ENCODE results near the gene ZSWIM1. TPM values are rescaled to one million over a fixed set of nuclear protein-coding genes. Genes with fewer than 3 reads are reported as not detected.

Gene ZSWIM1
- total and polyA plus RNA-seq, 2 of the 13 experiments (the other 11 are each of a cell fraction or from before 2014, with no cell fraction given): 9.5 to 11.7 TPM

DNA sequence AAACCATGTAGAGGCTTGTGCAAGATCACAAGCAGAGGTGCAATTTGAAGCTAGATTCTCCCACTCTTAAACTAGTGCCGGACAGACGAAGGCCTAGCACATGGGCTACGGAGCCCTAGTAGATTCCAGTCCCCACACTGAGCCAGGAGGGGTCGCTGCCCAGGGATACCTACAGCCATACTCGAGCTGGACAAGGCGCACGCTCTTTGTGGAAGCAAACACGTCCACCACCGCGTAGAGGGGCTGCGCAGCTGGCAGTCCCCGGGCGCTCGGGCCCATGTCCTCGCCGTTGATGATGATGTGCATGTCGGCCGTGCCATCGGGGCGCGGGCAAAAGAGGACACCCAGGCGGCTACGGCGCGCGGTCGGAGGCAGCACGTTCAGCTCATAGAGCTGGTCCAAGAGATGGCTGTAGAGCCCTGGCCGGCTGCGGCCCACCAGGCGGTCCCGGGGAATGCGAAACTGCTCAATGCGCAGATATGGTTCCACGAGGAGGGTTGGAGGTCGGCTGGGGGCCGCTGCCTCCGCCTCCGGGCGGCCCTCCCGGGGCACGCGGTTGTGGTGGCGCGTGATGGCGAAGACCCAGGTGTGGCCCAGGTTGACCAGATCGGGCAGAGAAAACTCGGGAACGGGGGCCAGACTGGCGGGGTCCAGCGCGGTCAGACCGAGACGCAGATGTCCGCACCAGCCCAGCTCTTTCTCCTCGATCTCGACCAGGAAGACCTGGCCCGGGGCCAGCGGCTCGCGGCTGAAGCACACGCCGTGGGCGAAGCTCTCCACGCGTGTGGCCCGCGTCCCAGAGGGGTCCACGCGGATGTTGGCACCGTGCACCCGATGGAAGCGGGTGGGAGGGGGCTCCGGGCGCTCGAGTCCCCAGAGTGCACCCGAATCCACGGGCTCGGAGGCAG, 9.3 kb downstream of the ZSWIM1 start:
- Histone ChIP-seq H3K9me3 (ENCODE audit: low read length) (no peaks in the 10 kb centered on the region), H4K20me1 (ENCODE audit: insufficient read depth, low read length) (no peaks in the 10 kb centered on the region), H3K27me3 (ENCODE audit: control insufficient read depth in 1 of 2, insufficient read depth in 2 of 2, low read length in 2 of 2) (no peaks in the 10 kb centered on the region), H3K4me1 (ENCODE audit: insufficient read depth, low read length) (peaks cover 45% of the 10 kb centered on the region), H3K79me2 (ENCODE audit: insufficient read depth, low read length) (peaks cover 32% of the 10 kb centered on the region), H3K9ac (ENCODE audit: insufficient read depth, low read depth, low read length) (peak overlapping the region; percentile 87), H3K36me3 (replicated peaks in 1 of 2; ENCODE audit: control insufficient read depth in 1 of 2, insufficient read depth in 2 of 2, low read length in 2 of 2) (peaks cover 26 to 47% of the 10 kb centered on the region in 2 experiments), H3K4me2 (ENCODE audit: low read depth, low read length) (peak overlapping the region; percentile 85), H3K27ac (ENCODE audit: extremely low read length, insufficient read depth, low read length) (peak overlapping the region; percentile 87), H2AFZ (ENCODE audit: low read length) (no peak overlapping the region), H3K4me3 (replicated peaks in 1 of 3; ENCODE audit: insufficient read depth in 1 of 3, low read depth in 2 of 3, low read length in 3 of 3) (peak overlapping the region; percentile 86 to 98 (median 96))
- CTCF ChIA-PET (ENCODE audit: low intra/inter-chr PET ratio, low total read pairs): interaction anchor here (1.2 to 2.6 kb wide), 5 partner anchors 43 to 91 kb away, joined by 3 to 19 read pairs (median 3); partner anchors contain the start of gene ZNF335
- POLR2A ChIA-PET: interaction anchor here (0.7 to 8.1 kb wide), 28 partner anchors 9 to 98 kb away, joined by 3 to 164 read pairs (median 8); partner anchors contain the start of genes ACOT8, DNTTIP1, PCIF1 and PLTP
- intact Hi-C loops (cut with micrococcal nuclease; ENCODE audit: unreplicated experiment) (loop anchor here (1.0 to 2.0 kb wide), 6 partner anchors 34 to 73 kb away; partner anchors contain the start of genes ACOT8, PCIF1, SNX21 and ZSWIM3), in situ Hi-C loops (cut with HindIII; ENCODE audit: extremely low pct_ligation_motif_present, low pct_unique_long_range_greater_than_20kb) (loop anchor here (5.0 kb wide), 2 partner anchors 42 to 72 kb away; partner anchors contain the start of gene PCIF1)
- peak; percentile 78 for FAIRE-seq
- 42% methylated on average over 60 of the region's 79 CpGs for WGBS (ENCODE audit: low lambda C conversion rate)
- peak; percentile 92 for DNase-seq (ENCODE audit: low spot score)
- peak; percentile 87 for ATAC-seq
- BruUV-seq (replicated peaks): TSS peak; percentile 70
- TF ChIP-seq, protein P1, sequence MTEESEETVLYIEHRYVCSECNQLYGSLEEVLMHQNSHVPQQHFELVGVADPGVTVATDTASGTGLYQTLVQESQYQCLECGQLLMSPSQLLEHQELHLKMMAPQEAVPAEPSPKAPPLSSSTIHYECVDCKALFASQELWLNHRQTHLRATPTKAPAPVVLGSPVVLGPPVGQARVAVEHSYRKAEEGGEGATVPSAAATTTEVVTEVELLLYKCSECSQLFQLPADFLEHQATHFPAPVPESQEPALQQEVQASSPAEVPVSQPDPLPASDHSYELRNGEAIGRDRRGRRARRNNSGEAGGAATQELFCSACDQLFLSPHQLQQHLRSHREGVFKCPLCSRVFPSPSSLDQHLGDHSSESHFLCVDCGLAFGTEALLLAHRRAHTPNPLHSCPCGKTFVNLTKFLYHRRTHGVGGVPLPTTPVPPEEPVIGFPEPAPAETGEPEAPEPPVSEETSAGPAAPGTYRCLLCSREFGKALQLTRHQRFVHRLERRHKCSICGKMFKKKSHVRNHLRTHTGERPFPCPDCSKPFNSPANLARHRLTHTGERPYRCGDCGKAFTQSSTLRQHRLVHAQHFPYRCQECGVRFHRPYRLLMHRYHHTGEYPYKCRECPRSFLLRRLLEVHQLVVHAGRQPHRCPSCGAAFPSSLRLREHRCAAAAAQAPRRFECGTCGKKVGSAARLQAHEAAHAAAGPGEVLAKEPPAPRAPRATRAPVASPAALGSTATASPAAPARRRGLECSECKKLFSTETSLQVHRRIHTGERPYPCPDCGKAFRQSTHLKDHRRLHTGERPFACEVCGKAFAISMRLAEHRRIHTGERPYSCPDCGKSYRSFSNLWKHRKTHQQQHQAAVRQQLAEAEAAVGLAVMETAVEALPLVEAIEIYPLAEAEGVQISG (CRISPR knock-in tag; IDR thresholded peaks at IDR 0.05): peak; percentile 93
- TF ChIP-seq KLF9 (CRISPR knock-in tag; IDR thresholded peaks at IDR 0.05; ENCODE audit: low read depth): peak; percentile 87
- no peak for TF ChIP-seq ZNF101 (CRISPR knock-in tag; IDR thresholded peaks at IDR 0.05; ENCODE audit: borderline replicate concordance, low read depth)
- TF ChIP-seq HHEX (CRISPR knock-in tag; IDR thresholded peaks at IDR 0.05): no peak
- TF ChIP-seq ZSCAN25 (CRISPR knock-in tag; IDR thresholded peaks at IDR 0.05): peak; percentile 77; the same call in 1 of the 2 replicates
- TF ChIP-seq HNRNPK (IDR thresholded peaks at IDR 0.05; ENCODE audit: low read depth, low read length, poor library complexity, severe bottlenecking): no peak
- TF ChIP-seq ZNF350 (CRISPR knock-in tag; IDR thresholded peaks at IDR 0.05; ENCODE audit: borderline replicate concordance, low read depth): 0 out of 2 replicates have a peak, but pooled peaks have one; percentile 29
- no peak for TF ChIP-seq ZSCAN30 (CRISPR knock-in tag; IDR thresholded peaks at IDR 0.05)
- TF ChIP-seq TOE1 (CRISPR knock-in tag; IDR thresholded peaks at IDR 0.05): peak; percentile 86; the same call in 1 of the 2 replicates
- peak; percentile 45; the same call in 1 of the 2 replicates for TF ChIP-seq RCOR2 (CRISPR knock-in tag; IDR thresholded peaks at IDR 0.05)
- TF ChIP-seq, protein P2, sequence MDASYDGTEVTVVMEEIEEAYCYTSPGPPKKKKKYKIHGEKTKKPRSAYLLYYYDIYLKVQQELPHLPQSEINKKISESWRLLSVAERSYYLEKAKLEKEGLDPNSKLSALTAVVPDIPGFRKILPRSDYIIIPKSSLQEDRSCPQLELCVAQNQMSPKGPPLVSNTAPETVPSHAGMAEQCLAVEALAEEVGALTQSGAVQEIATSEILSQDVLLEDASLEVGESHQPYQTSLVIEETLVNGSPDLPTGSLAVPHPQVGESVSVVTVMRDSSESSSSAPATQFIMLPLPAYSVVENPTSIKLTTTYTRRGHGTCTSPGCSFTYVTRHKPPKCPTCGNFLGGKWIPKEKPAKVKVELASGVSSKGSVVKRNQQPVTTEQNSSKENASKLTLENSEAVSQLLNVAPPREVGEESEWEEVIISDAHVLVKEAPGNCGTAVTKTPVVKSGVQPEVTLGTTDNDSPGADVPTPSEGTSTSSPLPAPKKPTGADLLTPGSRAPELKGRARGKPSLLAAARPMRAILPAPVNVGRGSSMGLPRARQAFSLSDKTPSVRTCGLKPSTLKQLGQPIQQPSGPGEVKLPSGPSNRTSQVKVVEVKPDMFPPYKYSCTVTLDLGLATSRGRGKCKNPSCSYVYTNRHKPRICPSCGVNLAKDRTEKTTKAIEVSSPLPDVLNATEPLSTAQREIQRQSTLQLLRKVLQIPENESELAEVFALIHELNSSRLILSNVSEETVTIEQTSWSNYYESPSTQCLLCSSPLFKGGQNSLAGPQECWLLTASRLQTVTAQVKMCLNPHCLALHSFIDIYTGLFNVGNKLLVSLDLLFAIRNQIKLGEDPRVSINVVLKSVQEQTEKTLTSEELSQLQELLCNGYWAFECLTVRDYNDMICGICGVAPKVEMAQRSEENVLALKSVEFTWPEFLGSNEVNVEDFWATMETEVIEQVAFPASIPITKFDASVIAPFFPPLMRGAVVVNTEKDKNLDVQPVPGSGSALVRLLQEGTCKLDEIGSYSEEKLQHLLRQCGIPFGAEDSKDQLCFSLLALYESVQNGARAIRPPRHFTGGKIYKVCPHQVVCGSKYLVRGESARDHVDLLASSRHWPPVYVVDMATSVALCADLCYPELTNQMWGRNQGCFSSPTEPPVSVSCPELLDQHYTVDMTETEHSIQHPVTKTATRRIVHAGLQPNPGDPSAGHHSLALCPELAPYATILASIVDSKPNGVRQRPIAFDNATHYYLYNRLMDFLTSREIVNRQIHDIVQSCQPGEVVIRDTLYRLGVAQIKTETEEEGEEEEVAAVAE (CRISPR knock-in tag; IDR thresholded peaks at IDR 0.05; ENCODE audit: borderline replicate concordance): peak; percentile 87
- peak; percentile 65; the same call in 1 of the 2 replicates for TF ChIP-seq ZNF644 (CRISPR knock-in tag; IDR thresholded peaks at IDR 0.05; ENCODE audit: low read depth)
- TF ChIP-seq, protein P3, sequence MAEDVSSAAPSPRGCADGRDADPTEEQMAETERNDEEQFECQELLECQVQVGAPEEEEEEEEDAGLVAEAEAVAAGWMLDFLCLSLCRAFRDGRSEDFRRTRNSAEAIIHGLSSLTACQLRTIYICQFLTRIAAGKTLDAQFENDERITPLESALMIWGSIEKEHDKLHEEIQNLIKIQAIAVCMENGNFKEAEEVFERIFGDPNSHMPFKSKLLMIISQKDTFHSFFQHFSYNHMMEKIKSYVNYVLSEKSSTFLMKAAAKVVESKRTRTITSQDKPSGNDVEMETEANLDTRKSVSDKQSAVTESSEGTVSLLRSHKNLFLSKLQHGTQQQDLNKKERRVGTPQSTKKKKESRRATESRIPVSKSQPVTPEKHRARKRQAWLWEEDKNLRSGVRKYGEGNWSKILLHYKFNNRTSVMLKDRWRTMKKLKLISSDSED (CRISPR knock-in tag; IDR thresholded peaks at IDR 0.05): no peak
